Measurements from ENCODE around the gene VPS54. TPM values are rescaled to one million over a fixed set of nuclear protein-coding genes. Genes with fewer than 3 reads are reported as not detected.
A peak's percentile ranks its signal among the peaks of the same experiment; 100 is the strongest.

VPS54 gene
- total and polyA plus RNA-seq, 9 of the 15 experiments (the other 6 are each of a cell fraction or from before 2014, with no cell fraction given) = 4.9 to 23.2 (median 13.2) TPM

DNA sequence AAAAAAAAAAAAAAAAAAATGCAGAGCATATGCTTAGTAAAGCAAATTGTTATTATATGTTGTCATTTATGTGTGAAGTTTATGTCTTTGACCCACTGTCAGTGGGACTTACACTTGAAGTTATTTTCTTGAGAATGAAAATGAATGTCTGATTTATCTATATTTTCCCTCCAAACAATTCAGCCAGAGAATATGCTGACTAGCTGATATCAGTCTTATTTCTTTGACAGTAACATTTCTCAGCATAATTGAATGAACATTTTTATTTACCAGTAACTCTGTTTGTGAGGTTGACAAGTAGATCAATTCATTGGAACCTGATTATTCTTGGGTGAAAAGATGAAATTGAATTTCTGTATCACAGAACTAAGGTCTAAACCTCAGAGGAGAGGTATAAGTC is 40.0 kb upstream of the VPS54 start:
- CTCF ChIA-PET (ENCODE audit: low intra/inter-chr PET ratio) = no interaction called here
- ATAC-seq = no peak
- no TSS peak for BruUV-seq (replicated peaks)

More for the DNA sequence above, 40.0 kb upstream of the VPS54 start:
- Histone ChIP-seq H3K9me3 (replicated peaks; ENCODE audit: control insufficient read depth, insufficient read depth, low read depth, low read length) (no peaks in the 10 kb centered on the region), H3K9me1 (ENCODE audit: control insufficient read depth, insufficient read depth, low read length) (no peaks in the 10 kb centered on the region), H3K27ac (ENCODE audit: extremely low read depth, low read depth, low read length) (no peak overlapping the region), H4K20me1 (replicated peaks; ENCODE audit: control insufficient read depth, insufficient read depth, low read length) (no peaks in the 10 kb centered on the region), H3K4me1 (replicated peaks in 1 of 2; ENCODE audit: control insufficient read depth in 2 of 2, insufficient read depth in 2 of 2, low read length in 2 of 2) (peaks cover 0 to 9% of the 10 kb centered on the region in 2 experiments; a peak in 3 of 5 replicates), H3K4me2 (ENCODE audit: insufficient read depth, low read length) (no peak overlapping the region), H3K4me3 (no peak overlapping the region), H3K36me3 (ENCODE audit: control insufficient read depth, insufficient read depth, low read length) (no peaks in the 10 kb centered on the region), H2AFZ (ENCODE audit: low read depth, low read length) (no peak overlapping the region), H3K79me2 (ENCODE audit: control insufficient read depth, insufficient read depth, low read length) (no peaks in the 10 kb centered on the region), H3K27me3 (ENCODE audit: control insufficient read depth in 2 of 2, insufficient read depth in 2 of 2, low read length in 2 of 2) (no peaks in the 10 kb centered on the region; a peak in 1 of 5 replicates), H3K9ac (ENCODE audit: insufficient read depth in 1 of 2, low read depth in 2 of 2, low read length in 2 of 2) (no peak overlapping the region)
- DNase-seq (ENCODE audit: extremely low read depth in 1 of 4, low spot score in 3 of 4) = no peak
- TF ChIP-seq RFX5 (IDR thresholded peaks at IDR 0.05; ENCODE audit: low read depth, low read length) = no peak
- peak; percentile 84 for TF ChIP-seq C11orf30 (IDR thresholded peaks at IDR 0.05; ENCODE audit: low read depth)
- no peak for TF ChIP-seq RNF2 (IDR thresholded peaks at IDR 0.05)
- TF ChIP-seq CEBPG (CRISPR knock-in tag; IDR thresholded peaks at IDR 0.05) = no peak
- no peak for TF ChIP-seq CEBPG (tag; conservative IDR thresholded peaks at IDR 0.05 in 1 of 2, IDR thresholded peaks at IDR 0.05 in 1 of 2)
- TF ChIP-seq, protein P1, sequence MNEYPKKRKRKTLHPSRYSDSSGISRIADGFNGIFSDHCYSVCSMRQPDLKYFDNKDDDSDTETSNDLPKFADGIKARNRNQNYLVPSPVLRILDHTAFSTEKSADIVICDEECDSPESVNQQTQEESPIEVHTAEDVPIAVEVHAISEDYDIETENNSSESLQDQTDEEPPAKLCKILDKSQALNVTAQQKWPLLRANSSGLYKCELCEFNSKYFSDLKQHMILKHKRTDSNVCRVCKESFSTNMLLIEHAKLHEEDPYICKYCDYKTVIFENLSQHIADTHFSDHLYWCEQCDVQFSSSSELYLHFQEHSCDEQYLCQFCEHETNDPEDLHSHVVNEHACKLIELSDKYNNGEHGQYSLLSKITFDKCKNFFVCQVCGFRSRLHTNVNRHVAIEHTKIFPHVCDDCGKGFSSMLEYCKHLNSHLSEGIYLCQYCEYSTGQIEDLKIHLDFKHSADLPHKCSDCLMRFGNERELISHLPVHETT (CRISPR knock-in tag; conservative IDR thresholded peaks at IDR 0.05 in 1 of 2, IDR thresholded peaks at IDR 0.05 in 1 of 2) = no peak
- TF ChIP-seq NFXL1 (CRISPR knock-in tag; IDR thresholded peaks at IDR 0.05) = no peak
- peak; percentile 91 for TF ChIP-seq ZNF316 (IDR thresholded peaks at IDR 0.05)
- TF ChIP-seq MAFG (tag; conservative IDR thresholded peaks at IDR 0.05) = peak; percentile 73
- no peak for TF ChIP-seq KLF6 (CRISPR knock-in tag; IDR thresholded peaks at IDR 0.05; ENCODE audit: borderline replicate concordance)
- TF ChIP-seq CBX2 (IDR thresholded peaks at IDR 0.05; ENCODE audit: insufficient read depth, low read length, poor library complexity, severe bottlenecking) = no peak
- TF ChIP-seq TSC22D4 (tag; IDR thresholded peaks at IDR 0.05) = no peak
- TF ChIP-seq MED1 (CRISPR knock-in tag; IDR thresholded peaks at IDR 0.05; ENCODE audit: borderline replicate concordance) = no peak
- TF ChIP-seq ZNF146 (CRISPR knock-in tag; IDR thresholded peaks at IDR 0.05; ENCODE audit: unreplicated experiment) = no peak
- peak; percentile 60 for TF ChIP-seq MAFF (IDR thresholded peaks at IDR 0.05; ENCODE audit: low read length)
- TF ChIP-seq NCOA2 (IDR thresholded peaks at IDR 0.05; ENCODE audit: partially characterized antibody in 2 of 2) = no peak
- TF ChIP-seq MAFK (IDR thresholded peaks at IDR 0.05; ENCODE audit: low read length) = peak; percentile 63
- in situ Hi-C loops (cut with MboI) (loop anchor here (10.0 kb wide), 2 partner anchors 266 to 426 kb away; no protein-coding TSS in a partner anchor), intact Hi-C loops (cut with micrococcal nuclease) (no loop called here)
- no peak for FAIRE-seq
- POLR2A ChIA-PET = interaction anchor here (0.7 to 0.8 kb wide), 2 partner anchors 9 to 242 kb away, joined by 3 read pairs; no protein-coding TSS in a partner anchor

Data from K562 (cell line).